K562 (cell line): ENCODE measurements around the gene ANKRD31.

Source experiments
- DNMT1 ChIP-seq: fragments of 450-650 bp; IDR thresholded peaks from 2 replicates; pipeline ENCODE4 v1.6.1; 2016; ENCODE audit warnings: antibody characterized with exemption, mild to moderate bottlenecking
- ELF4 ChIP-seq: fragments of 450-650 bp; formaldehyde crosslinking; IDR thresholded peaks from 2 replicates; pipeline ENCODE4 v1.4.0; 2022; ENCODE audit warnings: missing genetic modification characterization
- MTA3 ChIP-seq: fragments of 450-650 bp; formaldehyde crosslinking; IDR thresholded peaks from 2 replicates; pipeline ENCODE4 v1.6.1; 2017; ENCODE audit warnings: mild to moderate bottlenecking, borderline replicate concordance
- NFATC3 ChIP-seq: fragments of 450-650 bp; IDR thresholded peaks from 2 replicates; pipeline ENCODE4 v1.6.1; 2017; ENCODE audit warnings: mild to moderate bottlenecking
- RAD21 ChIP-seq, 2 experiments: fragments of 250-450 bp in 1 of 2; fragments of 450-650 bp in 1 of 2; sonication (Bioruptor Pico) in 1 of 2; formaldehyde crosslinking in 1 of 2; IDR thresholded peaks in 1 of 2; conservative IDR thresholded peaks in 1 of 2; 2 replicates each; pipeline versions ENCODE4 v1.4.0 to v1.8.0; 2020 to 2022; ENCODE audit warnings: mild to moderate bottlenecking in 2 of 2, moderate library complexity in 1 of 2
- RFX5 ChIP-seq: IDR thresholded peaks from 2 replicates; pipeline ENCODE4 v1.6.1; 2011; ENCODE audit warnings: low read depth, mild to moderate bottlenecking, improper control_type of control experiment, low read length
- TBL1XR1 ChIP-seq, 2 experiments: IDR thresholded peaks; 2 replicates each; pipeline ENCODE4 v1.6.1; 2012; ENCODE audit warnings: improper control_type of control experiment in 2 of 2, low read length in 2 of 2, mild to moderate bottlenecking in 1 of 2
- ZNF384 ChIP-seq: IDR thresholded peaks from 2 replicates; pipeline ENCODE4 v1.6.1; 2012; ENCODE audit warnings: low read depth, low read length, improper control_type of control experiment
- ZNF644 ChIP-seq: fragments of 200-800 bp; sonication (Bioruptor generic); IDR thresholded peaks from 2 replicates; pipeline ENCODE4 v1.6.1; 2016; ENCODE audit warnings: low read depth, missing genetic modification characterization, missing compliant biosample characterization
- TF ChIP-seq, protein P1 (sequence below): fragments of 250-450 bp; sonication (Bioruptor Pico); IDR thresholded peaks from 2 replicates; pipeline ENCODE4 v1.4.0; 2020; ENCODE audit warnings: mild to moderate bottlenecking, moderate library complexity
- TF ChIP-seq, protein P2 (sequence below): sonication (generic); formaldehyde crosslinking; IDR thresholded peaks from 2 replicates; pipeline ENCODE4 v1.8.1; 2022; ENCODE audit warnings: missing genetic modification reagents
- TF ChIP-seq, protein P3 (sequence below): fragments of 450-650 bp; conservative IDR thresholded peaks from 2 replicates; pipeline ENCODE4 v1.6.1; 2016; ENCODE audit warnings: missing genetic modification characterization, low read depth, mild to moderate bottlenecking, control low read depth, missing compliant biosample characterization
- TF ChIP-seq, protein P4 (sequence below): IDR thresholded peaks from 2 replicates; pipeline ENCODE4 v1.6.1; 2016; ENCODE audit warnings: missing genetic modification characterization, missing compliant biosample characterization

DNA sequence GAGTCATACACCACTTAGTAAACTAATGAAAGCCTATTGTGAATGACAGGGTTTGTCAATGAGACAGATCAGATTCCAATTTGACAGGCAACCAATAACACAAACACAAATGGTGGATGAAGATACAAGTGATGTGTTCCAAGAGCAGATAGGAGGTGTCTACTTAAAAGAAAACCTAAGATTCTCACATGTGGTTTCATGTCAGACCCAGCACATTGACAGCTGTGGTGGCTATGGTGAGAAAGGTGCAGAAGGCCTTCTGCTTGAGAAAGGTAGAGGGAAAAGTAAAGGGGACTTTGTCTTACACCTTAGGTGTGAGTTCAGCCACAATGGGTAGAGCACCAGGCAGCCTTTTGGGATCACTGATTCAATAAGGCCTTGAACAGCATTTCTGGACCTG lies 11.2 kb downstream of the ANKRD31 start:
- no peak for TF ChIP-seq MTA3
- no peak for TF ChIP-seq RFX5
- no peak for TF ChIP-seq TBL1XR1 (IDR thresholded peaks at IDR 0.05; ENCODE audit: low read length in 2 of 2)
- TF ChIP-seq RAD21 (CRISPR knock-in tag; conservative IDR thresholded peaks at IDR 0.05 in 1 of 2, IDR thresholded peaks at IDR 0.05 in 1 of 2) = no peak
- TF ChIP-seq, protein P1, sequence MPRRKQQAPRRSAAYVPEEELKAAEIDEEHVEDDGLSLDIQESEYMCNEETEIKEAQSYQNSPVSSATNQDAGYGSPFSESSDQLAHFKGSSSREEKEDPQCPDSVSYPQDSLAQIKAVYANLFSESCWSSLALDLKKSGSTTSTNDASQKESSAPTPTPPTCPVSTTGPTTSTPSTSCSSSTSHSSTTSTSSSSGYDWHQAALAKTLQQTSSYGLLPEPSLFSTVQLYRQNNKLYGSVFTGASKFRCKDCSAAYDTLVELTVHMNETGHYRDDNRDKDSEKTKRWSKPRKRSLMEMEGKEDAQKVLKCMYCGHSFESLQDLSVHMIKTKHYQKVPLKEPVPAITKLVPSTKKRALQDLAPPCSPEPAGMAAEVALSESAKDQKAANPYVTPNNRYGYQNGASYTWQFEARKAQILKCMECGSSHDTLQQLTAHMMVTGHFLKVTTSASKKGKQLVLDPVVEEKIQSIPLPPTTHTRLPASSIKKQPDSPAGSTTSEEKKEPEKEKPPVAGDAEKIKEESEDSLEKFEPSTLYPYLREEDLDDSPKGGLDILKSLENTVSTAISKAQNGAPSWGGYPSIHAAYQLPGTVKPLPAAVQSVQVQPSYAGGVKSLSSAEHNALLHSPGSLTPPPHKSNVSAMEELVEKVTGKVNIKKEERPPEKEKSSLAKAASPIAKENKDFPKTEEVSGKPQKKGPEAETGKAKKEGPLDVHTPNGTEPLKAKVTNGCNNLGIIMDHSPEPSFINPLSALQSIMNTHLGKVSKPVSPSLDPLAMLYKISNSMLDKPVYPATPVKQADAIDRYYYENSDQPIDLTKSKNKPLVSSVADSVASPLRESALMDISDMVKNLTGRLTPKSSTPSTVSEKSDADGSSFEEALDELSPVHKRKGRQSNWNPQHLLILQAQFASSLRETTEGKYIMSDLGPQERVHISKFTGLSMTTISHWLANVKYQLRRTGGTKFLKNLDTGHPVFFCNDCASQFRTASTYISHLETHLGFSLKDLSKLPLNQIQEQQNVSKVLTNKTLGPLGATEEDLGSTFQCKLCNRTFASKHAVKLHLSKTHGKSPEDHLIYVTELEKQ (CRISPR knock-in tag) = no peak
- no peak for TF ChIP-seq ZNF384
- no peak for TF ChIP-seq ZNF644 (tag)
- TF ChIP-seq DNMT1 = no peak
- no peak for TF ChIP-seq NFATC3
- no peak for TF ChIP-seq ELF4 (CRISPR knock-in tag)
- TF ChIP-seq, protein P2, sequence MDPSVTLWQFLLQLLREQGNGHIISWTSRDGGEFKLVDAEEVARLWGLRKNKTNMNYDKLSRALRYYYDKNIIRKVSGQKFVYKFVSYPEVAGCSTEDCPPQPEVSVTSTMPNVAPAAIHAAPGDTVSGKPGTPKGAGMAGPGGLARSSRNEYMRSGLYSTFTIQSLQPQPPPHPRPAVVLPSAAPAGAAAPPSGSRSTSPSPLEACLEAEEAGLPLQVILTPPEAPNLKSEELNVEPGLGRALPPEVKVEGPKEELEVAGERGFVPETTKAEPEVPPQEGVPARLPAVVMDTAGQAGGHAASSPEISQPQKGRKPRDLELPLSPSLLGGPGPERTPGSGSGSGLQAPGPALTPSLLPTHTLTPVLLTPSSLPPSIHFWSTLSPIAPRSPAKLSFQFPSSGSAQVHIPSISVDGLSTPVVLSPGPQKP (CRISPR knock-in tag) = no peak
- TF ChIP-seq, protein P3, sequence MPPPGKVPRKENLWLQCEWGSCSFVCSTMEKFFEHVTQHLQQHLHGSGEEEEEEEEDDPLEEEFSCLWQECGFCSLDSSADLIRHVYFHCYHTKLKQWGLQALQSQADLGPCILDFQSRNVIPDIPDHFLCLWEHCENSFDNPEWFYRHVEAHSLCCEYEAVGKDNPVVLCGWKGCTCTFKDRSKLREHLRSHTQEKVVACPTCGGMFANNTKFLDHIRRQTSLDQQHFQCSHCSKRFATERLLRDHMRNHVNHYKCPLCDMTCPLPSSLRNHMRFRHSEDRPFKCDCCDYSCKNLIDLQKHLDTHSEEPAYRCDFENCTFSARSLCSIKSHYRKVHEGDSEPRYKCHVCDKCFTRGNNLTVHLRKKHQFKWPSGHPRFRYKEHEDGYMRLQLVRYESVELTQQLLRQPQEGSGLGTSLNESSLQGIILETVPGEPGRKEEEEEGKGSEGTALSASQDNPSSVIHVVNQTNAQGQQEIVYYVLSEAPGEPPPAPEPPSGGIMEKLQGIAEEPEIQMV = no peak
- TF ChIP-seq, protein P4, sequence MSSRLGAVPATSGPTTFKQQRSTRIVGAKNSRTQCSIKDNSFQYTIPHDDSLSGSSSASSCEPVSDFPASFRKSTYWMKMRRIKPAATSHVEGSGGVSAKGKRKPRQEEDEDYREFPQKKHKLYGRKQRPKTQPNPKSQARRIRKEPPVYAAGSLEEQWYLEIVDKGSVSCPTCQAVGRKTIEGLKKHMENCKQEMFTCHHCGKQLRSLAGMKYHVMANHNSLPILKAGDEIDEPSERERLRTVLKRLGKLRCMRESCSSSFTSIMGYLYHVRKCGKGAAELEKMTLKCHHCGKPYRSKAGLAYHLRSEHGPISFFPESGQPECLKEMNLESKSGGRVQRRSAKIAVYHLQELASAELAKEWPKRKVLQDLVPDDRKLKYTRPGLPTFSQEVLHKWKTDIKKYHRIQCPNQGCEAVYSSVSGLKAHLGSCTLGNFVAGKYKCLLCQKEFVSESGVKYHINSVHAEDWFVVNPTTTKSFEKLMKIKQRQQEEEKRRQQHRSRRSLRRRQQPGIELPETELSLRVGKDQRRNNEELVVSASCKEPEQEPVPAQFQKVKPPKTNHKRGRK (tag) = no peak
